Esophagus muscularis mucosa (tissue), 3 donors: ENCODE data around the gene SENP8.

Experiments used
- CTCF ChIP-seq, 3 experiments: fragments of 200-600 bp in 2 of 3; fragments of 450-650 bp in 1 of 3; sonication (generic) in 2 of 3; IDR thresholded peaks; one replicate each; pipeline ENCODE4 v1.5.1; 2017 to 2019; ENCODE audit warnings: antibody characterized with exemption in 3 of 3, mild to moderate bottlenecking in 2 of 3, moderate library complexity in 1 of 3
- POLR2AphosphoS5 ChIP-seq, 2 donors: sonication (generic); formaldehyde crosslinking; IDR thresholded peaks; one replicate each; pipeline ENCODE4 v1.6.1; 2017; ENCODE audit warnings: antibody characterized with exemption in 2 of 2

GRCh38 chr15:72189250-72189902 is 71.2 kb downstream of the SENP8 start:
- TF ChIP-seq POLR2AphosphoS5 (IDR thresholded peaks at IDR 0.05) (no peak), CTCF (IDR thresholded peaks at IDR 0.05) (no peak)
